ENCODE data around the gene RRAS2.
A peak's percentile ranks its signal among the peaks of the same experiment; 100 is the strongest.

GRCh38 chr11:14249121-14249963 lies 109.6 kb downstream of the RRAS2 start:
- peak; percentile 49 to 94 (median 91) for TF ChIP-seq CTCF (IDR thresholded peaks at IDR 0.05)
- no peak for TF ChIP-seq POLR2A (IDR thresholded peaks at IDR 0.05)

Measured in Peyer's patch (tissue), 4 donors.